Panc1 (cell line): ENCODE data around the gene TIAM2. TPM values are rescaled to one million over a fixed set of nuclear protein-coding genes. Genes with fewer than 3 reads are reported as not detected.

Experiments used
- ATAC-seq: fragments of 200-7000 bp; cut with Tn5 transposase; 2 replicates; pipeline ENCODE4 v1.9.1; 2020; ENCODE audit warnings: mild to moderate bottlenecking, moderate library complexity
- BruUV-seq: library from RNA; stranded (reverse); fragments of 400-500 nt; replicated peaks from 2 replicates; lab custom pipeline; 2021; lab: Mats Ljungman, UMichigan
- CTCF ChIA-PET: fragments of 300-600 bp; sonication (Branson Sonifier 250); formaldehyde crosslinking; loops from one replicate; lab custom pipeline; 2022; ENCODE audit warnings: antibody characterized with exemption; lab: Charles Lee
- POLR2A ChIA-PET: fragments of 300-600 bp; sonication (Branson Sonifier 250); formaldehyde crosslinking; loops from one replicate; lab custom pipeline; 2022; ENCODE audit warnings: antibody characterized with exemption; lab: Charles Lee
- DNase-seq: peaks from one replicate; pipeline ENCODE4 v3.0.0-alpha.2; 2010; ENCODE audit warnings: low read depth, low spot score
- H3K27ac ChIP-seq: 2 replicates; pipeline ENCODE4 v1.5.1; 2011; ENCODE audit warnings: mild to moderate bottlenecking, low read length, inconsistent platforms
- H3K27me3 ChIP-seq: fragments of 200-500 bp; sonication (Bioruptor generic); 2 replicates; pipeline ENCODE4 v1.6.0; 2014; ENCODE audit warnings: low read length, inconsistent platforms; ENCODE audit not compliant: control insufficient read depth, insufficient read depth
- H3K36me3 ChIP-seq: fragments of 200-500 bp; sonication (Bioruptor generic); 2 replicates; pipeline ENCODE4 v1.5.1; 2014; ENCODE audit warnings: inconsistent platforms, mild to moderate bottlenecking, low read length, moderate library complexity; ENCODE audit not compliant: control insufficient read depth, insufficient read depth
- H3K4me1 ChIP-seq: 2 replicates; pipeline ENCODE4 v1.5.1; 2011; ENCODE audit warnings: inconsistent platforms, mild to moderate bottlenecking, low read length, moderate library complexity; ENCODE audit not compliant: control insufficient read depth, insufficient read depth
- H3K4me3 ChIP-seq, 2 experiments: 2 replicates each; pipeline ENCODE4 v1.5.1; 2011 to 2012; ENCODE audit warnings: low read depth in 2 of 2, low read length in 2 of 2, mild to moderate bottlenecking in 2 of 2, inconsistent platforms in 1 of 2, moderate library complexity in 1 of 2
- H3K9me3 ChIP-seq: fragments of 200-500 bp; sonication (Bioruptor generic); 2 replicates; pipeline ENCODE4 v1.5.1; 2014; ENCODE audit warnings: low read depth, mild to moderate bottlenecking, inconsistent platforms, low read length, moderate library complexity; ENCODE audit not compliant: control insufficient read depth, insufficient read depth
- CTCF ChIP-seq: fragments of 450-650 bp; IDR thresholded peaks from 2 replicates; pipeline ENCODE4 v1.5.1; 2017; ENCODE audit warnings: mild to moderate bottlenecking
- POLR2AphosphoS5 ChIP-seq: IDR thresholded peaks from 2 replicates; pipeline ENCODE4 v1.6.1; 2012; ENCODE audit warnings: mild to moderate bottlenecking, low read depth, low read length, moderate library complexity
- REST ChIP-seq, 2 experiments: IDR thresholded peaks; 2 replicates each; pipeline ENCODE4 v1.6.1; 2011 to 2012; ENCODE audit warnings: low read depth in 2 of 2, control low read depth in 1 of 2, low read length in 1 of 2, mild to moderate bottlenecking in 1 of 2, moderate library complexity in 1 of 2; ENCODE audit not compliant: insufficient read depth in 1 of 2
- SIN3A ChIP-seq: IDR thresholded peaks from 2 replicates; pipeline ENCODE4 v1.6.1; 2012; ENCODE audit warnings: low read depth, mild to moderate bottlenecking, low read length, moderate library complexity, borderline replicate concordance; ENCODE audit not compliant: insufficient read depth
- TCF7L2 ChIP-seq: IDR thresholded peaks from 2 replicates; pipeline ENCODE4 v1.6.1; 2011; ENCODE audit warnings: mild to moderate bottlenecking, low read depth, low read length, inconsistent platforms
- in situ Hi-C: cut with HindIII; loops from 2 replicates; pipeline ENCODE4 v1.10.0; 2016; ENCODE audit warnings: low sequenced_read_pairs, low pct_unique_long_range_greater_than_20kb
- intact Hi-C: fragments of 100-400 bp; cut with micrococcal nuclease; formaldehyde crosslinking; loops from one replicate; pipeline ENCODE4 v1.10.0; 2022; ENCODE audit not compliant: unreplicated experiment
- total RNA-seq: library from RNA; stranded (reverse); gene quantifications from one replicate; pipeline ENCODE4 v1.2.1, GENCODE V29; 2021; ENCODE audit not compliant: unreplicated experiment

TIAM2 gene
- total RNA-seq, 1 experiment from 2014 or later = 14.9 TPM

GRCh38 chr6:155223646-155224451 is 228.7 kb downstream of the TIAM2 start:
- H3K27ac ChIP-seq = peak overlapping the region; percentile 60; the same call in 1 of the 2 replicates
- intact Hi-C loops = no loop called here
- no peak overlapping the region for H3K4me3 ChIP-seq
- CTCF ChIA-PET = no interaction called here
- H3K4me1 ChIP-seq = peaks cover 14% of the 10 kb centered on the region
- DNase-seq (peak; percentile 79), ATAC-seq (peak; percentile 87)
- in situ Hi-C loops = no loop called here
- H3K27me3 ChIP-seq = no peaks in the 10 kb centered on the region
- TF ChIP-seq POLR2AphosphoS5 (no peak), REST (IDR thresholded peaks at IDR 0.05; ENCODE audit: insufficient read depth in 1 of 2, low read depth in 2 of 2, low read length in 1 of 2) (no peak), CTCF (no peak), TCF7L2 (no peak), SIN3A (no peak)
- POLR2A ChIA-PET = interaction anchor here (0.7 kb wide), 1 partner anchor 51 kb away, joined by 3 read pairs; no protein-coding TSS in a partner anchor
- BruUV-seq = no TSS peak
- H3K36me3 ChIP-seq = no peaks in the 10 kb centered on the region
- no peaks in the 10 kb centered on the region for H3K9me3 ChIP-seq

- CTCF ChIA-PET = no interaction called here
Measured at GRCh38 chr6:155224618-155225017, 229.5 kb downstream of the TIAM2 start.

More at GRCh38 chr6:155224618-155225017, 229.5 kb downstream of the TIAM2 start:
- H3K36me3 ChIP-seq = no peaks in the 10 kb centered on the region
- no TSS peak for BruUV-seq
- in situ Hi-C loops = no loop called here
- peak overlapping the region; percentile 60; the same call in 1 of the 2 replicates for H3K27ac ChIP-seq
- POLR2A ChIA-PET = no interaction called here
- no peak for DNase-seq
- H3K4me1 ChIP-seq = peaks cover 14% of the 10 kb centered on the region
- intact Hi-C loops = no loop called here
- TF ChIP-seq REST (IDR thresholded peaks at IDR 0.05; ENCODE audit: insufficient read depth in 1 of 2, low read depth in 2 of 2, low read length in 1 of 2) = no peak
- no peaks in the 10 kb centered on the region for H3K9me3 ChIP-seq
- no peaks in the 10 kb centered on the region for H3K27me3 ChIP-seq
- no peak for ATAC-seq
- H3K4me3 ChIP-seq = no peak overlapping the region
